ENCODE results near the gene SGO2.

DNA sequence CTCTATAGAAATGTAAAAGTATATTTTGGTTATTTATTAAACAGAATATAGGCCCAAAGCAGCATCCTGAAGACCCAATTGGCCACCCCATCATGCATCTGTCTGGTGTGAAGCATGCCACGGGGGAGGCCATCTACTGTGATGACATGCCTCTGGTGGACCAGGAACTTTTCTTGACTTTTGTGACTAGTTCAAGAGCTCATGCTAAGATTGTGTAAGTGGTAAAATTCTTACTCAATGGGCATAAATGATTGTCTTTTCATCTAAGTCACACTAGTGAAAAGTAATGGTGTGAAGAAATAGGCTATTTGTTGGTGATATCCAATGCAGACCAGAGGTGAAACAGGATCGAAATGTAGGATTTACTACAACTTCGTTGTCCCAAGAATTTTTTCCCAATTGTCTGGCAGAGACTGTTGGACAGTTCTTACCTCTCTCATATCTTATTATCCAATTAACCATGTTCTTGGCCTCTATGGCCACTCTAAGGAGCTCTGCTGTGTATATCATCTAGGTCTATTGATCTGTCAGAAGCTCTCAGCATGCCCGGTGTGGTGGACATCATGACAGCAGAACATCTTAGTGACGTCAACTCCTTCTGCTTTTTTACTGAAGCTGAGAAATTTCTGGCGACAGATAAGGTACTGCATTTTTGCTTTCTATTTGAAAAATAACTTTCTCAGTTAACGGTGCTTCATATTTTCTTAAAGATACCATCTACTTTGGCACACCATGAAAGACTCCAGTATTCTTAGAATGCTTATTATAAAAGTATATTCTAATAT lies 94.8 kb downstream of the SGO2 start:
- TF ChIP-seq, protein P1, sequence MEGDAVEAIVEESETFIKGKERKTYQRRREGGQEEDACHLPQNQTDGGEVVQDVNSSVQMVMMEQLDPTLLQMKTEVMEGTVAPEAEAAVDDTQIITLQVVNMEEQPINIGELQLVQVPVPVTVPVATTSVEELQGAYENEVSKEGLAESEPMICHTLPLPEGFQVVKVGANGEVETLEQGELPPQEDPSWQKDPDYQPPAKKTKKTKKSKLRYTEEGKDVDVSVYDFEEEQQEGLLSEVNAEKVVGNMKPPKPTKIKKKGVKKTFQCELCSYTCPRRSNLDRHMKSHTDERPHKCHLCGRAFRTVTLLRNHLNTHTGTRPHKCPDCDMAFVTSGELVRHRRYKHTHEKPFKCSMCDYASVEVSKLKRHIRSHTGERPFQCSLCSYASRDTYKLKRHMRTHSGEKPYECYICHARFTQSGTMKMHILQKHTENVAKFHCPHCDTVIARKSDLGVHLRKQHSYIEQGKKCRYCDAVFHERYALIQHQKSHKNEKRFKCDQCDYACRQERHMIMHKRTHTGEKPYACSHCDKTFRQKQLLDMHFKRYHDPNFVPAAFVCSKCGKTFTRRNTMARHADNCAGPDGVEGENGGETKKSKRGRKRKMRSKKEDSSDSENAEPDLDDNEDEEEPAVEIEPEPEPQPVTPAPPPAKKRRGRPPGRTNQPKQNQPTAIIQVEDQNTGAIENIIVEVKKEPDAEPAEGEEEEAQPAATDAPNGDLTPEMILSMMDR (IDR thresholded peaks at IDR 0.05) = no peak
- TF ChIP-seq POLR2A (IDR thresholded peaks at IDR 0.05) = no peak
- TF ChIP-seq POLR2AphosphoS5 (IDR thresholded peaks at IDR 0.05; ENCODE audit: insufficient read depth in 1 of 2, low read depth in 1 of 2) = no peak
